GM12878 (cell line): ENCODE results near the gene NR3C1. TPM values are rescaled to one million over a fixed set of nuclear protein-coding genes. Genes with fewer than 3 reads are reported as not detected.
A peak's percentile ranks its signal among the peaks of the same experiment; 100 is the strongest.

Experiments used
- BACH1 ChIP-seq: fragments of 450-650 bp; IDR thresholded peaks from 2 replicates; pipeline ENCODE4 v1.6.1; 2017; ENCODE audit warnings: mild to moderate bottlenecking, borderline replicate concordance
- BHLHE40 ChIP-seq, 2 experiments: fragments of 450-650 bp in 1 of 2; IDR thresholded peaks; 2 replicates each; pipeline ENCODE4 v1.6.1; 2011 to 2017; ENCODE audit warnings: low read depth in 2 of 2, borderline replicate concordance in 1 of 2, improper control_type of control experiment in 1 of 2, low read length in 1 of 2, mild to moderate bottlenecking in 1 of 2
- CBFB ChIP-seq: IDR thresholded peaks from 2 replicates; pipeline ENCODE4 v1.6.1; 2016; ENCODE audit warnings: antibody characterized with exemption, low read depth
- EGR1 ChIP-seq, 2 experiments: IDR thresholded peaks; 1 replicate in 1 of 2; 2 replicates in 1 of 2; pipeline ENCODE4 v1.6.1; 2011 to 2012; ENCODE audit warnings: low read depth in 2 of 2, low read length in 2 of 2, borderline replicate concordance in 1 of 2, mild to moderate bottlenecking in 1 of 2, moderate library complexity in 1 of 2
- FOXK2 ChIP-seq: fragments of 450-650 bp; IDR thresholded peaks from 2 replicates; pipeline ENCODE4 v1.6.1; 2017; ENCODE audit warnings: mild to moderate bottlenecking, moderate library complexity
- FOXM1 ChIP-seq: IDR thresholded peaks from 2 replicates; pipeline ENCODE4 v1.6.1; 2012; ENCODE audit warnings: low read depth, mild to moderate bottlenecking, inconsistent platforms, low read length, moderate library complexity
- GABPA ChIP-seq: IDR thresholded peaks from 2 replicates; pipeline ENCODE4 v1.6.1; 2014; ENCODE audit warnings: antibody characterized with exemption, low read depth, mild to moderate bottlenecking, inconsistent platforms
- HDAC2 ChIP-seq: fragments of 200-600 bp; sonication (generic); IDR thresholded peaks from 2 replicates; pipeline ENCODE4 v1.6.1; 2017
- IRF5 ChIP-seq: fragments of 450-650 bp; IDR thresholded peaks from 2 replicates; pipeline ENCODE4 v1.6.1; 2017; ENCODE audit warnings: borderline replicate concordance
- JUNB ChIP-seq: IDR thresholded peaks from 2 replicates; pipeline ENCODE4 v1.6.1; 2016; ENCODE audit warnings: antibody characterized with exemption, mild to moderate bottlenecking
- MEF2A ChIP-seq: IDR thresholded peaks from 2 replicates; pipeline ENCODE4 v1.6.1; 2011; ENCODE audit warnings: low read depth, mild to moderate bottlenecking, low read length, moderate library complexity; ENCODE audit not compliant: insufficient read depth
- NFIC ChIP-seq: IDR thresholded peaks from 2 replicates; pipeline ENCODE4 v1.6.1; 2012; ENCODE audit warnings: low read depth, mild to moderate bottlenecking, inconsistent platforms, low read length, moderate library complexity
- NFXL1 ChIP-seq: fragments of 450-650 bp; IDR thresholded peaks from 2 replicates; pipeline ENCODE4 v1.6.1; 2017; ENCODE audit warnings: antibody characterized with exemption, mild to moderate bottlenecking, borderline replicate concordance
- NR2C2 ChIP-seq: IDR thresholded peaks from 2 replicates; pipeline ENCODE4 v1.6.1; 2011; ENCODE audit warnings: borderline replicate concordance, low read depth; ENCODE audit not compliant: control insufficient read depth, insufficient read length
- NR2F1 ChIP-seq: fragments of 450-650 bp; conservative IDR thresholded peaks from 2 replicates; pipeline ENCODE4 v1.6.1; 2017; ENCODE audit warnings: mild to moderate bottlenecking
- POLR2AphosphoS5 ChIP-seq: IDR thresholded peaks from 2 replicates; pipeline ENCODE4 v1.6.1; 2011; ENCODE audit warnings: mild to moderate bottlenecking, low read length, inconsistent platforms
- POU2F2 ChIP-seq: IDR thresholded peaks from 3 replicates; pipeline ENCODE4 v1.6.1; 2011; ENCODE audit warnings: low read depth, mild to moderate bottlenecking, low read length, borderline replicate concordance
- RAD21 ChIP-seq: IDR thresholded peaks from 2 replicates; pipeline ENCODE4 v1.6.1; 2011; ENCODE audit warnings: mild to moderate bottlenecking, low read depth, low read length, moderate library complexity; ENCODE audit not compliant: insufficient read depth
- RBBP5 ChIP-seq: fragments of 200-600 bp; sonication (generic); conservative IDR thresholded peaks from 2 replicates; pipeline ENCODE4 v1.6.1; 2016
- SIX5 ChIP-seq: IDR thresholded peaks from 2 replicates; pipeline ENCODE4 v1.6.1; 2011; ENCODE audit warnings: mild to moderate bottlenecking, low read depth, low read length, moderate library complexity; ENCODE audit not compliant: severe bottlenecking
- SKIL ChIP-seq: fragments of 450-650 bp; IDR thresholded peaks from 2 replicates; pipeline ENCODE4 v1.6.1; 2017; ENCODE audit warnings: mild to moderate bottlenecking, low read depth, inconsistent platforms; ENCODE audit not compliant: poor library complexity, severe bottlenecking
- SMAD1 ChIP-seq: fragments of 450-650 bp; IDR thresholded peaks from 2 replicates; pipeline ENCODE4 v1.6.1; 2018; ENCODE audit warnings: mild to moderate bottlenecking, low read depth; ENCODE audit not compliant: partially characterized antibody
- STAT3 ChIP-seq: IDR thresholded peaks from 2 replicates; pipeline ENCODE4 v1.6.1; 2011; ENCODE audit warnings: low read depth, low read length, improper control_type of control experiment
- TBL1XR1 ChIP-seq: IDR thresholded peaks from 2 replicates; pipeline ENCODE4 v1.6.1; 2012; ENCODE audit warnings: low read depth, low read length, improper control_type of control experiment
- ZNF592 ChIP-seq: fragments of 450-650 bp; IDR thresholded peaks from 2 replicates; pipeline ENCODE4 v1.6.1; 2017; ENCODE audit warnings: mild to moderate bottlenecking, moderate library complexity
- polyA plus RNA-seq, 11 experiments: library from polyadenylated mRNA; depleted of rRNA in 4 of 11; unstranded in 6 of 11; stranded (reverse) in 5 of 11; fragments of >200 nt; fragmentation: Nextera tagmentation in 4 of 11; fragmentation: Illumina TruSeq in 1 of 11; extraction: Ambion mirVana in 4 of 11; extraction: Trizol in 1 of 11; gene quantifications; 1 replicate in 1 of 11; 2 replicates in 10 of 11; pipeline versions ENCODE4 v1.2.1 to v1.2.3, GENCODE V29; 2011 to 2016; ENCODE audit warnings: inconsistent platforms in 2 of 11, missing spikeins in 2 of 11, low read depth in 1 of 11
- total RNA-seq, 4 experiments: library from RNA; depleted of rRNA in 3 of 4; stranded (reverse); fragments of >200 nt in 3 of 4; fragmentation: Illumina TruSeq in 1 of 4; extraction: Trizol in 1 of 4; gene quantifications; 2 replicates each; pipeline versions ENCODE4 v1.2.1 to v1.2.3, GENCODE V29; 2013 to 2021

The NR3C1 gene
- total and polyA plus RNA-seq, 10 of the 15 experiments (the other 5 are each of a cell fraction or from before 2014, with no cell fraction given): 49.7 to 141 (median 109) TPM

- TF ChIP-seq NR2C2: no peak
- TF ChIP-seq MEF2A: no peak
- no peak for TF ChIP-seq GABPA
- no peak for TF ChIP-seq TBL1XR1
- no peak for TF ChIP-seq EGR1 (IDR thresholded peaks at IDR 0.05; ENCODE audit: borderline replicate concordance in 1 of 2, low read depth in 2 of 2, low read length in 2 of 2)
- TF ChIP-seq SIX5: no peak
- no peak for TF ChIP-seq IRF5
- TF ChIP-seq HDAC2: no peak
- TF ChIP-seq POU2F2: 0 out of 3 replicates have a peak, but pooled peaks have one; percentile 29
- no peak for TF ChIP-seq BACH1
- TF ChIP-seq FOXM1: peak; percentile 22; the same call in 1 of the 2 replicates
- no peak for TF ChIP-seq BHLHE40 (IDR thresholded peaks at IDR 0.05; ENCODE audit: borderline replicate concordance in 1 of 2, low read depth in 2 of 2, low read length in 1 of 2)
- TF ChIP-seq SKIL: peak; percentile 65
- no peak for TF ChIP-seq JUNB
- no peak for TF ChIP-seq FOXK2
- TF ChIP-seq POLR2AphosphoS5: peak; percentile 39; the same call in 1 of the 2 replicates
- no peak for TF ChIP-seq NR2F1
- no peak for TF ChIP-seq RBBP5
- no peak for TF ChIP-seq RAD21
- TF ChIP-seq NFIC: 0 out of 2 replicates have a peak, but pooled peaks have one; percentile 50
- no peak for TF ChIP-seq SMAD1
- no peak for TF ChIP-seq CBFB
- no peak for TF ChIP-seq STAT3
- no peak for TF ChIP-seq NFXL1
- no peak for TF ChIP-seq ZNF592
Measured at GRCh38 chr5:143402017-143402552, 1.4 kb downstream of the NR3C1 start (continued).
